ENCODE results near the gene KATNIP.

KATNIP gene

GRCh38 chr16:27518226-27518625 is 31.7 kb upstream of the KATNIP start:
- Histone ChIP-seq H3K9ac (ENCODE audit: low read length) (no peak overlapping the region), H3K4me1 (ENCODE audit: control insufficient read depth, insufficient read depth, low read length) (peaks cover 5% of the 10 kb centered on the region), H3K27ac (ENCODE audit: low read depth, low read length) (no peak overlapping the region), H3K36me3 (ENCODE audit: control insufficient read depth, insufficient read depth, low read length) (no peaks in the 10 kb centered on the region), H3K4me3 (ENCODE audit: low read length) (no peak overlapping the region), H3K27me3 (ENCODE audit: control insufficient read depth, insufficient read depth, low read length) (no peaks in the 10 kb centered on the region)

DNA sequence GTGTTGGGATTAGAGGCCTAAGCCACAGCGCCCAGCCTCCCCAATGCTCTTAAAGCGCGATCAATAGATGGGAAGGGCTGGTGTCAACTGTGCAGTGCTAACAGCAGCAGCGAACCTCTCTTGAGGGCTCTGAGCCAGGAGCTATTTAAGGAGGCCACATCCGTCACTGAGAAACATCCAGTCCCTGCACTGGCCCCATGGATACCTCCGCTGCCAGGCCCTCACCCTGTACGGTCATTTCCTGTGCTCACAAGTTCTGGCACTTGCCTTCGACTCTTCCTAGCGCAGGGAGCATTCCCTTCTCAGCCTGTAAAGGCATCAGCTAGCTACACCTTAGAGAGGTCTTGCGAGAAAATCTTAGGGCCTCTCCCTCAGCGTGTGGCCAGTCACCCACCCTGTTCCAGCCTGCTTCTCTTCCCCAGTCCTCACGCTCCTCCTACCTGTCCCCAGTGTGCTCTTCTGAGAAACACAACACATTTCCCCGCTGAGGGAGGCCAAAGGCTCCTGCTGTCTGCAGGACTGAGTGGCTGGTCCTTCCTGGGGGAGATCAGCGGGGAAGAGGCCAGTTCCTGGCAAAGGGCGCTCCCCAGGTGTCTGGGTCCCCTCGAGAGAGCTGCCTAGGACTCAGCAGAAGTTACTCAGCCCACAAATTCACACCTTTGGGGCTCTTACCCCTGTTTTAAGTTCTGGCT is 28.8 kb upstream of the KATNIP start:
- H3K27me3 ChIP-seq (ENCODE audit: control insufficient read depth, insufficient read depth, low read length): no peaks in the 10 kb centered on the region
- peak overlapping the region; percentile 52 for H3K27ac ChIP-seq (ENCODE audit: low read depth, low read length)
- H3K4me1 ChIP-seq (ENCODE audit: control insufficient read depth, insufficient read depth, low read length): peaks cover 5% of the 10 kb centered on the region
- H3K36me3 ChIP-seq (ENCODE audit: control insufficient read depth, insufficient read depth, low read length): peaks cover 8% of the 10 kb centered on the region
- no peak overlapping the region for H3K9ac ChIP-seq (ENCODE audit: low read length)
- H3K4me3 ChIP-seq (ENCODE audit: low read length): no peak overlapping the region

GRCh38 chr16:27522173-27522707 is 27.7 kb upstream of the KATNIP start:
- H3K4me3 ChIP-seq (ENCODE audit: low read length): no peak overlapping the region
- no peak overlapping the region for H3K9ac ChIP-seq (ENCODE audit: low read length)
- peaks cover 5% of the 10 kb centered on the region for H3K4me1 ChIP-seq (ENCODE audit: control insufficient read depth, insufficient read depth, low read length)
- H3K36me3 ChIP-seq (ENCODE audit: control insufficient read depth, insufficient read depth, low read length): peaks cover 8% of the 10 kb centered on the region
- no peak overlapping the region for H3K27ac ChIP-seq (ENCODE audit: low read depth, low read length)
- no peaks in the 10 kb centered on the region for H3K27me3 ChIP-seq (ENCODE audit: control insufficient read depth, insufficient read depth, low read length)

- H3K27me3 ChIP-seq (ENCODE audit: control insufficient read depth, insufficient read depth, low read length): no peaks in the 10 kb centered on the region
- peaks cover 36% of the 10 kb centered on the region for H3K36me3 ChIP-seq (ENCODE audit: control insufficient read depth, insufficient read depth, low read length)
- no peak overlapping the region for H3K9ac ChIP-seq (ENCODE audit: low read length)
- no peak overlapping the region for H3K27ac ChIP-seq (ENCODE audit: low read depth, low read length)
- peaks cover 3% of the 10 kb centered on the region for H3K4me1 ChIP-seq (ENCODE audit: control insufficient read depth, insufficient read depth, low read length)
- H3K4me3 ChIP-seq (ENCODE audit: low read length): no peak overlapping the region
Observed at GRCh38 chr16:27526180-27526579, 23.8 kb upstream of the KATNIP start.

DNA sequence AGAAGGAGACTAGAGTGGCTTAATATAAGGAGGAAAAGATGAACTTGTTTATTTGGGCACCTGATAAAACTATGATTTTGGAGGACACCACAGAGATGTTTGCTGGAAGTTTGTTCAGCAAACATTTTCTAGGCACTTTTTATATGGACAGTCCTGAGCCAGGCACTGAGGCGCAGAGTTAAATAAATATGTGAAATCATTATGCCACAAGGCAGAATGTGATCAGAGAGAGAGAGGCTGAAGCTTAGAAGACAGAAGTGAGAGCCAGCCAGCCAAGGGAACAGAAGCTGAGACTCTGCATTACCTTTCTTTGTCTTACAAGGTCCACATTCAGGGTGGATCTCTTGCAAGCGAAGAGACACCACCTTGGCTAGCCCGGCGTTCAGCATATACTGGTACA is 21.6 kb upstream of the KATNIP start:
- no peak overlapping the region for H3K27ac ChIP-seq (ENCODE audit: low read depth, low read length)
- no peak overlapping the region for H3K4me3 ChIP-seq (ENCODE audit: low read length)
- no peaks in the 10 kb centered on the region for H3K4me1 ChIP-seq (ENCODE audit: control insufficient read depth, insufficient read depth, low read length)
- H3K36me3 ChIP-seq (ENCODE audit: control insufficient read depth, insufficient read depth, low read length): peaks cover 53% of the 10 kb centered on the region
- H3K27me3 ChIP-seq (ENCODE audit: control insufficient read depth, insufficient read depth, low read length): no peaks in the 10 kb centered on the region
- H3K9ac ChIP-seq (ENCODE audit: low read length): no peak overlapping the region

DNA sequence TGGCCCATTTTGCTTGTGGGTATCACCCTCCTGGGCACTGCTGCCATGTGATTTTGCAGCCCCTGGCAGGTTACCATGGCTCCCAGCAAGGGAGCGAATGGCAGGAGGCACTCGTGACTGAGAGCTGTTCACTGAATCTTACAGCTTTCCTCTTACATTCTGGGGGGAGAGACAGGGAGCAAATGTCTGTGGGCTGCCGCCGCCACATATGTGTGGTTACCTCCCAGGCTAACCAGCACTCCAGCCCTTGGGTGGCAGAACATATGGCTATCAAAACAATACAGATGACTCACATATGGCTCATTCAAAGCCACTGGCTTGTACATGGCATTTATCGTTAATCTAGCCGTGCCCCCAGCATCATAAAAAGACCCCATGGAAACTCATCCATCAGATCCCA is 20.0 kb upstream of the KATNIP start:
- H3K4me1 ChIP-seq (ENCODE audit: control insufficient read depth, insufficient read depth, low read length): no peaks in the 10 kb centered on the region
- no peaks in the 10 kb centered on the region for H3K27me3 ChIP-seq (ENCODE audit: control insufficient read depth, insufficient read depth, low read length)
- H3K27ac ChIP-seq (ENCODE audit: low read depth, low read length): no peak overlapping the region
- peaks cover 53% of the 10 kb centered on the region for H3K36me3 ChIP-seq (ENCODE audit: control insufficient read depth, insufficient read depth, low read length)
- H3K9ac ChIP-seq (ENCODE audit: low read length): no peak overlapping the region
- H3K4me3 ChIP-seq (ENCODE audit: low read length): no peak overlapping the region

DNA sequence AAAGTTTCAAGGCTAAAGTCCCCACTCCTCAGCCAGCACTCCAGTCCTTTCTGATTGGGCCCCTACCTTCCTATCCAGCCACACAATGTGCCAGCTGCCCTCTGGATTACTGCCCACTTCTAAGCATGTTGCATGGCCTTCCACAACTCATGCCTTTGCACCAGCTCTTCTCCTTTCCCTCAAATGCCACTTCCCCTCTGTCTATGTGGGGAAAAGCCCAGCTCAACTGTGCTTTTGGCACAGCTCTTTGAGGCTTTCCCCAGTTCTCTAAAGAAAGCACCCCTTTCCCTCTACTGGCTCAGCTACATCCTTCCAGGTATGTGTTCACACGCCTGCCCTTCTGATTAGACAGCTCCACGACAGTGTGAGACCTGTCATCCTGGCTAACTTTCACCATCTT is 18.8 kb upstream of the KATNIP start:
- no peaks in the 10 kb centered on the region for H3K4me1 ChIP-seq (ENCODE audit: control insufficient read depth, insufficient read depth, low read length)
- no peak overlapping the region for H3K9ac ChIP-seq (ENCODE audit: low read length)
- peaks cover 48% of the 10 kb centered on the region for H3K36me3 ChIP-seq (ENCODE audit: control insufficient read depth, insufficient read depth, low read length)
- no peak overlapping the region for H3K4me3 ChIP-seq (ENCODE audit: low read length)
- no peaks in the 10 kb centered on the region for H3K27me3 ChIP-seq (ENCODE audit: control insufficient read depth, insufficient read depth, low read length)
- H3K27ac ChIP-seq (ENCODE audit: low read depth, low read length): no peak overlapping the region

DNA sequence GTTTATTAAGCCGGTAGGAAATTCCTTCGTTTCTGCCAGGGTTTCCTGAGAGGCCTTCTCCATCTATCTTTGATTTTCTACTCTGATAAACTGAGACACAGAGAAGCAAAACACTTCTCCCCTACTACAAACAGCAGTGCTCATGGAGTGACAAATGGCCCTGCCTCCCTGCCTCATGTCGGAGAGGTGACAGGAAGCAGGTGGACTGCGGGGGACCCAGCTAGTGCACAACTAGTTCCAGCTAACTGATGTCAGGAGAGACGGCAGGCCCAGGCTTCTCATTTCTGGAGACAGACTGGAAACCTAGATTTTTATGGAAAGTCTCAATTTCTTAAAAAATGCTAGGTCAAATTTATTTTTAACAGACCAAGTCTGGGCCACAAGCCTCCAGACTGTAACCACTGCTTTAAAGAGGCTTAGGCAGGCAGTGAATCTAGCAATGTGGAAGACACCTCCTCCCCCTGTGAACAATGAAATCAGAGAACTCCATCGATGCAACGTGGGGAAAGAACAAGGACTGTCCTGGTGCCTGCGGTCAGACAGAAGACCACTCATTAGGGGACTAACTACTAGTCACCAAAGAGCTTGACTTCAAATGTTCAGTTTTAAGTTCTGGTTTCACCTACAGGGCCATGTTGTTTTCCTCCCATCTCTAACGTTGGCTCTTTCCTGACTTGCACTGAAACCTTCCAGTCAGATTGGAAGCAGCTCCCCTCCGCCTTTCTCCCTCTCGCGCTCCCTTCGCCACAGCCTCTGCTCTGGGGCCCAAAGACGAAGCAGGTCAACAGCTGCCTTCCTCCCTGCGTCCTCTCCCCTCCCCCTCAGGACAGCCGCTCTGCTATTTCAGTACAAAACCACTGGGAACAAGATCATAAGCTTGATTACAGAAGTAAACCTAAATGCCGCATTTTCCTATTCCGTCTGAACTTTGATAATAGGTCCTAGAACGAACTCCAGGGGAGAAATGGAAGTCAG is 17.8 kb upstream of the KATNIP start:
- Histone ChIP-seq H3K27me3 (ENCODE audit: control insufficient read depth, insufficient read depth, low read length) (no peaks in the 10 kb centered on the region), H3K4me3 (ENCODE audit: low read length) (no peak overlapping the region), H3K9ac (ENCODE audit: low read length) (no peak overlapping the region), H3K4me1 (ENCODE audit: control insufficient read depth, insufficient read depth, low read length) (no peaks in the 10 kb centered on the region), H3K36me3 (ENCODE audit: control insufficient read depth, insufficient read depth, low read length) (peaks cover 54% of the 10 kb centered on the region), H3K27ac (ENCODE audit: low read depth, low read length) (no peak overlapping the region)

- Histone ChIP-seq H3K4me1 (ENCODE audit: control insufficient read depth, insufficient read depth, low read length) (no peaks in the 10 kb centered on the region), H3K27me3 (ENCODE audit: control insufficient read depth, insufficient read depth, low read length) (no peaks in the 10 kb centered on the region), H3K36me3 (ENCODE audit: control insufficient read depth, insufficient read depth, low read length) (peaks cover 51% of the 10 kb centered on the region), H3K9ac (ENCODE audit: low read length) (no peak overlapping the region), H3K4me3 (ENCODE audit: low read length) (no peak overlapping the region), H3K27ac (ENCODE audit: low read depth, low read length) (no peak overlapping the region)
Observed at GRCh38 chr16:27534256-27534655, 15.7 kb upstream of the KATNIP start.

DNA sequence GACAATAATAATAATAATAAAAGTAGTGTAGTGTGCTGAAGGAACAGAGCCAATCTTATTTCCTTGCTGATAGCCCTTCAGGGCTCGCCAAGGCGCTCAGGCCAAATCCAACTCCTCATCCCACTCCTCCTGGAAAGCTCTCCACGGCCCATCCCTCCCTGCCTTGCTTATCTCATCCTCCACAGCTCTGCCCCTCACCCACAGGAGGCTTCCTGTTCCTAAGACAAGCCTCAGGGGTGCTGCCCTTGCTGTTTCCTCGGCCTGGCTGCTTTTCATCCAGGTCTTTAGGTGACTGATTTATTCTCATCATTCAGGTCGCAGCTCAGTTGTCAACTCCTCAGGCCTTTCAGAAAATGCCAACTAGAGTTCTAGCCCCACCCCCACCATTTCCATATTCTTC is 11.4 kb upstream of the KATNIP start:
- H3K36me3 ChIP-seq (ENCODE audit: control insufficient read depth, insufficient read depth, low read length): peaks cover 56% of the 10 kb centered on the region
- no peak overlapping the region for H3K9ac ChIP-seq (ENCODE audit: low read length)
- H3K27ac ChIP-seq (ENCODE audit: low read depth, low read length): no peak overlapping the region
- H3K4me3 ChIP-seq (ENCODE audit: low read length): no peak overlapping the region
- H3K4me1 ChIP-seq (ENCODE audit: control insufficient read depth, insufficient read depth, low read length): no peaks in the 10 kb centered on the region
- no peaks in the 10 kb centered on the region for H3K27me3 ChIP-seq (ENCODE audit: control insufficient read depth, insufficient read depth, low read length)

GRCh38 chr16:27539120-27539519 is 10.8 kb upstream of the KATNIP start:
- Histone ChIP-seq H3K4me3 (ENCODE audit: low read length) (no peak overlapping the region), H3K4me1 (ENCODE audit: control insufficient read depth, insufficient read depth, low read length) (no peaks in the 10 kb centered on the region), H3K27me3 (ENCODE audit: control insufficient read depth, insufficient read depth, low read length) (no peaks in the 10 kb centered on the region), H3K36me3 (ENCODE audit: control insufficient read depth, insufficient read depth, low read length) (peaks cover 59% of the 10 kb centered on the region), H3K27ac (ENCODE audit: low read depth, low read length) (no peak overlapping the region), H3K9ac (ENCODE audit: low read length) (no peak overlapping the region)

DNA sequence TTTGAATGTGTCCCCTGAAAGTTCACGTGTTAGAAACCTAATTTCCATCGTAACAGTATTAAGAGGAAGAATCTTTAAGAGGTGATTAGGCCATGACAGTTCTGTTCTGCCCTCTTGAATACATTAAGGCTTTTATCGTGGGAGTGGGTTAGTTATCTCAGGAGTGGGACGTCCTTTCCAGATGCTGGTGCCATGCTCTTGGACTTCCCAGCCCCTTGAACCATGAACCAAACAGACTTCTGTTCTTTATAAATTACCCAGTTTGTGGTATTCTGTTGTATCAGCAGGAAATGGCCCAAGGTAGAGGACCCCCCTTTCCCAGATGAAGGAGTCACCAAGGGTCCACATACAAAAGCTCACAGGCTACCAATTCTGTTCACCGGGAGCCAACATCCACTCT is 10.3 kb upstream of the KATNIP start:
- Histone ChIP-seq H3K27me3 (ENCODE audit: control insufficient read depth, insufficient read depth, low read length) (no peaks in the 10 kb centered on the region), H3K36me3 (ENCODE audit: control insufficient read depth, insufficient read depth, low read length) (peaks cover 62% of the 10 kb centered on the region), H3K9ac (ENCODE audit: low read length) (no peak overlapping the region), H3K27ac (ENCODE audit: low read depth, low read length) (no peak overlapping the region), H3K4me3 (ENCODE audit: low read length) (no peak overlapping the region), H3K4me1 (ENCODE audit: control insufficient read depth, insufficient read depth, low read length) (no peaks in the 10 kb centered on the region)

Measured in rectal smooth muscle tissue (tissue), 1 donor.